NCI-H2196 treated with DMSO at 0.1 percent for 48 hours (cell line): ENCODE measurements around the gene THOC6.

Experiments used
- DNase-seq: peaks from one replicate; lab custom pipeline; 2025; ENCODE audit not compliant: unreplicated experiment; lab: John Stamatoyannopoulos, UW

Gene THOC6

GRCh38 chr16:3029491-3030221, 5.8 kb downstream of the THOC6 start:
- peak; percentile 31 for DNase-seq

GRCh38 chr16:3030222-3031212, 6.7 kb downstream of the THOC6 start:
- DNase-seq = no peak

- DNase-seq = no peak
Measured at GRCh38 chr16:3032624-3033023, 8.8 kb downstream of the THOC6 start.

- no peak for DNase-seq
Measured at GRCh38 chr16:3035289-3035971, 11.6 kb downstream of the THOC6 start.

- DNase-seq = no peak
Measured at GRCh38 chr16:3035972-3036725, 12.3 kb downstream of the THOC6 start.

- DNase-seq = no peak
Measured at GRCh38 chr16:3036726-3037315, 13.0 kb downstream of the THOC6 start, which contains the start of gene BICDL2. Gene BICDL2, minus strand, starts transcription at chr16:3036944. Its CDS starts 1,448 bp downstream, at chr16:3035496.

- peak; percentile 53 for DNase-seq
Measured at GRCh38 chr16:3038256-3038655, 14.4 kb downstream of the THOC6 start.

- no peak for DNase-seq
Measured at GRCh38 chr16:3038896-3039295, 15.1 kb downstream of the THOC6 start.

GRCh38 chr16:3042376-3042775, 18.5 kb downstream of the THOC6 start:
- DNase-seq = no peak

- DNase-seq = no peak
Measured at GRCh38 chr16:3044708-3045107, 20.9 kb downstream of the THOC6 start.

- DNase-seq = no peak
Measured at GRCh38 chr16:3045758-3046640, 22.2 kb downstream of the THOC6 start, which contains the start of gene MMP25. Gene MMP25, plus strand, starts transcription at chr16:3046561. Its CDS starts 357 bp downstream, at chr16:3046918.

GRCh38 chr16:3046641-3047386, 23.0 kb downstream of the THOC6 start:
- no peak for DNase-seq

GRCh38 chr16:3047387-3047720, 23.5 kb downstream of the THOC6 start:
- DNase-seq = no peak

- no peak for DNase-seq
Measured at GRCh38 chr16:3049921-3050481, 26.2 kb downstream of the THOC6 start.

GRCh38 chr16:3050487-3050886, 26.7 kb downstream of the THOC6 start:
- no peak for DNase-seq

- no peak for DNase-seq
Measured at GRCh38 chr16:3051009-3051408, 27.2 kb downstream of the THOC6 start.

- no peak for DNase-seq
Measured at GRCh38 chr16:3051494-3051893, 27.7 kb downstream of the THOC6 start.
